Measurements from ENCODE around the gene DCST2.

Gene DCST2

GRCh38 chr1:154973344-154974101, 60.1 kb downstream of the DCST2 start:
- DNase-seq, result peak in 1 of 2 experiments; percentile 33

GRCh38 chr1:154972517-154973343, 60.9 kb downstream of the DCST2 start:
- no peak for DNase-seq

GRCh38 chr1:154972213-154972516, 61.4 kb downstream of the DCST2 start:
- DNase-seq, result no peak

- DNase-seq, result no peak
Observed at GRCh38 chr1:154971341-154971998, 62.1 kb downstream of the DCST2 start.

- peak; percentile 68 to 93 for DNase-seq
Observed at GRCh38 chr1:154970631-154971340, 62.8 kb downstream of the DCST2 start, which contains the start of gene SHC1. TSS of gene SHC1 (minus strand) at chr1:154970747. CDS start at chr1:154970526, 221 bp downstream.

- no peak for DNase-seq
Observed at GRCh38 chr1:154969860-154970452, 63.6 kb downstream of the DCST2 start.

GRCh38 chr1:154969246-154969645, 64.3 kb downstream of the DCST2 start:
- no peak for DNase-seq

- no peak for DNase-seq
Observed at GRCh38 chr1:154968731-154969130, 64.8 kb downstream of the DCST2 start.
